GM18861 (cell line): ENCODE measurements around the gene C2CD3.
"Not testable (repeated sequence)": the region's sequence is repeated elsewhere in the genome, so short reads cannot be mapped to it uniquely, and the experiment has no call there.

Experiments used
- ATAC-seq: cut with Tn5 transposase; IDR thresholded peaks from one replicate; pipeline ENCODE4 v1.9.1; 2021; ENCODE audit not compliant: unreplicated experiment

C2CD3 gene

DNA sequence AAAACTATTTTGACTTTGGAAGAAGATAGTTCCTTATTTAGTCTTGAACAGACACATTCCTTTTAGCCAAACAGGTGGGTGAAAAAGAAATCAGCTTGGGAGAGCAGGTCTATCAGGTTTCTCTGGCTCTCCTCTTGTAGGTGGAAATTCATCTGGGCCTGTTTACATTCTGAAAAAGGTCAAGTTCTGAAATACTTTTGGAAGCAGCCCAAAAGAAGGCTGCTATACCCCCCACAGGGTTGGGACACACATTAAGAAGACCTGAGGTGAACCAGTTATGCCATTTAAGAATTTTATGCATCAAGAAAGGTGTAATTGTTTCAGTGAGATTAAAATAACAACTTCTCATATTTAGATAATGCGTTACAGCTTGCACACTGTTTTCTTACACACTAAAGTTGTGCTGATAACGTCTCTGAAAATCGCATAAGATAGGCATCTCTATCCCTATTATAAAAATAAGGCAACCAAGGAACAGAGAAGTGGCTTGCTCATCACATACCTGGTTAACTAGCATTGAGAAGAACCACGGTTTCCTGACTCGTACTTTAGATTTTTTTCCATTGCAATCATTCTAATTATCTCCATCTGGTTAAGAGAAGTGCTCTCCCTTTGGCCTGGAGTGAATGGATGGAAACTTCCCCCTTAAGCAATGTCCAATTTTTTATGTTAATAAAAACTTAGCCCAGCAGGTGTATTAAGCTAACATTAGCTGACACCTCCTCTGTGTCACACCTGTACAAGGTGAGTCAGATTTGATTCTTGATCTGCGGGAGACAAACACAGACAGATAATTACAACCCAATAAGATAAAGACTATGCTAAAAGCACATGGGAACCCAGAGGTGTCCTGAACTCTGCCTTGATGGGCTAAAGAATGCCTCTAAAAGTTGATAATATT lies 101.4 kb downstream of the C2CD3 start:
- ATAC-seq, result no peak

DNA sequence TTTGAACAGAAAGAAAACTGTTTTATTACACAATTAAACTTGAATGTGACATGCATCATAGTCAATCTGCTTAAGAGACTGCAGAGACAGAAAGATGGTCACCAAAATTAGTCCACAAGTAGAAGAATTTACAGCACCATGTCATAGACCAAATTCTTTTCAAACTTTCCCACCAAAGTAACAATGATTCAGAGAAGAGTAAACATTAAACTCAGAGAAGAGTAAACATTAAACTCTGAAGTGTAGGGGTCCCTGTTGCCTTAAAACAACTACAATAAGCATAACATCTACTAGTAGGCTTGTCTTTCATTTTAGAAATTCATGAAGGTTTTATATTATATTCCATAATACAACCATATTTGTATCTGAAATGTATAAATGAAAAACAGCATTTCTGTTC lies 104.1 kb downstream of the C2CD3 start:
- ATAC-seq, result not testable (repeated sequence)

DNA sequence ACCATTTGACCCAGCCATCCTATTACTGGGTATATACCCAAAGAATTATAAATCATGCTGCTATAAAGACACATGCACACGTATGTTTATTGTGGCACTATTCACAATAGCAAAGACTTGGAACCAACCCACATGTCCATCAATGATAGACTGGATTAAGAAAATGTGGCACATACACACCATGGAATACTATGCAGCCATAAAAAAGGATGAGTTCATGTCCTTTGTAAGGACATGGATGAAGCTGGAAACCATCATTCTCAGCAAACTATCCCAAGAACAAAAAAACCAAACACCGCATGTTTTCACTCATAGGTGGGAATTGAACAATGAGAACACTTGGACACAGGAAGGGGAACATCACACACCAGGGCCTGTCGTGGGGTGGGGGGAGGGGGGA lies 105.3 kb downstream of the C2CD3 start:
- not testable (repeated sequence) for ATAC-seq

DNA sequence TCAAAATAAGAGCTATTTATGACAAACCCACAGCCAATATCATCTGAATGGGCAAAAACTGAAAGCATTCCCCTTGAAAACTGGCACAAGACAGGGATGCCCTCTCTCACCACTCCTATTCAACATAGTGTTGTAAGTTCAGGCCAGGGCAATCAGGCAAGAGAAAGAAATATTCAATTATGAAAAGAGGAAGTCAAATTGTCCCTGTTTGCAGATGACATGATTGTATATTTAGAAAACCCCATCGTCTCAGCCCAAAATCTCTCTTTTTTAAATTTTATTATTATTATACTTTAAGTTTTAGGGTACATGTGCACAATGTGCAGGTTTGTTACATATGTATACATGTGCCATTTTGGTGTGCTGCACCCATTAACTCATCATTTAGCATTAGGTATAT lies 107.2 kb downstream of the C2CD3 start:
- ATAC-seq, result not testable (repeated sequence)

DNA sequence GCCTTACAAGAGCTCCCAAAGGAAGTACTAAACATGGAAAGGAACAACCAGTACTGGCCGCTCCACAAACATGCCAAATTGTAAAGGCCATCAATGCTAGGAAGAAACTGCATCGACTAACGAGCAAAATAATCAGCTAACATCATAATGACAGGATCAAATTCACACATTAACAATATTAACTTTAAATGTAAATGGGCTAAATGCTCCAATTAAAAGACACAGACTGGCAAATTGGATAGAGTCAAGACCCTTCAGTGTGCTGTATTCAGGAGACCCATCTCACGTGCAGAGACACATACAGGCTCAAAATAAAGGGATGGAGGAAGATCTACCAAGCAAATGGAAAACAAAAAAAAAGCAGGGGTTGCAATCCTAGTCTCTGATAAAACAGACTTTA lies 109.2 kb downstream of the C2CD3 start:
- ATAC-seq, result not testable (repeated sequence)

DNA sequence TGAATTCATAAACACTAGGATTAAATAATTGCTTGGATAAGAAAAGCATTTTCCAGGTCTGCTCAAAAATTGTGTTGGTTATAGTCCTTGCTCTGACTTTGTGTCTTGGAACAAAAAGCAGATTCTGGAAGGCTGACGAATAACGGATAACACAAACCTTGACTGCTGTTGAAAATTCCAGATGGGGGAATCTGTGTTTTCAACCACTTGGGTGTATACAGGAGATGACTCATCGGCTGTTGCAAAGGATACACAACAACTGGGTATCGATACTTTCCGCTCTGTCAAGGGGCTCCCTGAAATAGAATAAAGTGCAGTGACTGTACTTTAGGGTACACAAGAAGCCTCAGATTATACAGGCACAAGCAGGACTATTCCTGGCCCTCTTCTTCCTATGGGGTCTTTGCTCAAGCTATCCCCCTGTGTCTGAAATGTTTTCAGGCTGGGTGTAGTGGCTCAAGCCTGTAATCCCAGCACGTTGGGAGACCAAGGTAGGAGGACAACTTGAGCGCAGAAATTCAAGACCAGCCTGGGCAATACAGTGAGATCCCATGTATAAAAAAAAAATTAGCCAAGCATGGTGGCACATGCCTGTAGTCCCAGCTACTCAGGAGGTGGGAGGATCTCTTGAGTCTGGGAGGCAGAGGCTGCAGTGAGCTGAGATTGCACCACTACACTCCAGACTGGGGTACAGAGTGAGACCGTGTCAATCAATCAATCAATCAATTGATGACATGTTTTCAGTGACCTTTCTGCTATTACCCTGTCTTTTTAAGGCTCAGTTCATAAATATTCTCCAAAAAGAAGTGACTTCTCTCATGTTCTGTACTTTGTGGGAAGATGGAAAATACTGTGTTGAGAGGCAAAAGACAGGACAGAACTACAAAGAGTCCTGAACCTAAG lies 113.3 kb downstream of the C2CD3 start:
- ATAC-seq, result no peak

DNA sequence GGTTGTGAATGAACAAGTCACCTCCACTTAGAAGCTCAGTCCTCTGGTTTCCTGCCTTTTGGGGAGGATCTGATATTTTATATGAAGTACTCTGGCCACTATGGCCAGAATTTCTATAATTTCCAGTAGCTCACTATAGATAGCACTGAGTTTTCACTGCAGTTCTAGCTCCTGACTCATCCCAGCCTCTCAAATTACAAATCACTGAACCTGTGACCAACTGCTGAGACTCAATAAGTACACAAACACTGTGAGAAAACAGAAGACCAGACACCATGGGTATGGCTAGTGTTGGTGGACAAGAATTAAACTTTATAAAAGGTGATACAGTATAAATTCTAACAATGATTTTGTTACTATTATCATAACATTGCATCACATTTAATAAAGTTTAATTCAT lies 114.9 kb downstream of the C2CD3 start:
- ATAC-seq, result no peak

DNA sequence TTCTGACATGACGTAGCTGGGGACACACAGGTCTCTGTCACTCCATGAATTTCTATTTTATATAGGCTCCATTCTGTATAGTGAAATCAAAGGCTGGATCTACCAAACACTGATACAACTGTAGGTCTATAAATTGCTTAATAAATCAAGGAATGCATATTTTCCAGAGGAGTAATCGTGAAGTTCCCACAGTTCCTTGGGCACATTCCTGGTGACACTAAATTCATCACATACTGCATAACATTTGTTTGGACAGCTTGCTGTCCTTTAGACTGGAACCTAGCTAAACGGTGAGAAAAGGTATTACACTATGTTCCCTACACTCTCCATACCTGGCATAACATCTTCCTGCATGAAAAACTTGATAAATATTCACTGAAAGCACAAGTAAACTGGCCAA lies 120.3 kb downstream of the C2CD3 start:
- ATAC-seq, result no peak

DNA sequence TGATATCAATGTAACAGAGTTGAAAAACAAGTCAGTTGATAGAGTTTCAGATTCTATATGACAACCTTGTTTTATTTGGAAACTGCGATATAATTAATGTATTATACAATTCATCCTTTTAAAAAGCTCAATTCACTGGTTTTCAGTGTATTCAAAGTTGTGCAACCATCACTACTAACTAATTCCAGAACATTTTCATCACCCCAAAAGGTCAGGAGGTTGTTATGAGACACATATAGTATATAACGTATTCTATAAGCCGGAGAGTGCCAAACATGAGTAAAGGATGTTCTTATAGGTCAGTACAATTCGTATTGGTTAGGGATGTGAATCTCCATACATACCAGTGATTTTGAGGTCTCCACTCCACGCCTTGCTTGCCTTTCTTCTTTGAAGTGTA lies 121.8 kb downstream of the C2CD3 start:
- no peak for ATAC-seq

DNA sequence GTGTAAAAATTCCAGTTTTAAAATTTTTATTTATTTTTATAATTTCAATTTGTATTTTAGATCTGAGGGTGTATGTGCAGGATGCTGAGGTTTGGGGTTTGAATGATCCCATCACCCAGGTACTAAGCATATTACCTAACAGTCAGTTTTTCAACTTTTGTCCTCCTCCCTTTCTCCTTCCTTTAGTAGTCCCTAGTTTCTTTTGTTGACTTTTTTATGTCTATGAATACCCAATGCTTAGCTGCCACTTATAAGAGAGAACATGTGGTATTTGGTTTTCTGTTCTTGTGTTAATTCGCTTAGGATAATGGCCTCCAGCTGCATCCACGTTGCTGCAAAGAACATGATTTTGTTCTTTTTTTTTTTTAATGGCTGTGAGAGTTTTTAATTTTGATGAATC lies 126.3 kb downstream of the C2CD3 start:
- no peak for ATAC-seq

DNA sequence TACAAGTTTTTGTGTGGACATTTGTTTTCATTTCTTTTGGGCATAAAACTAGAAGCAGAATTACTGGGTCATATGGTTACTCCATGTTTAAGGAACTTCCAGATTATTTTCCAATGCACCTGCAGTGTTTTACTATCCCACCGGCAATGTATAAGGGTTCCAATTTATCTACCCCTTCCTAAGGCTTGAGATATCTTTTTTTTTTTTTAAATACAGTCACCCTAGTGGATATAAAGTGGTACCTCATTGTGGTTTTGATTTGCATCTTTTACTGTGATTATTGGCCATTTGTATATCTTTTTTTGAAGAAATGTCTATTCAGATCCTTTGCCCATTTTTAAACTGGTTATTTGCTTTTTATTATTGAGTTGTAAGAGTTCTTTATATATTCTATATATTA lies 127.4 kb downstream of the C2CD3 start:
- no peak for ATAC-seq

DNA sequence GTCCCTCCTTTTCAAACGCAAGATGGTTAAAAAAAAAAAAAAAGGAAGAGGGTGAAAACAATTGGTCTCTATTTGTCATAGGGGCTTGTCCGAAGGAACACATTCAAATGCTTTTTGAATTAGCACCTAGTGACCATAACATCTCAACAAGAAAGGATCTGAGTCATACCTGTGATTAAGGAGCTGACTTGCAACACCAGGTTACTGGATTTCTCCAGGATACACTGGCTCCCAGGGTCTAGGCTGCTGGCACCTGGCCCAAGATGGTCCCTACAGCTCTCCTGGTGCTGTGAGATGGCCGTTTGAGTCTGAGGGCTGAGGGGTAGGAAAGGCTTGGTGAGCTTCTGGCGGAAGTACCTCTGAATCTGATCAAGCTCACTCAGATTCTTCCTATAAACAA lies 133.5 kb downstream of the C2CD3 start:
- ATAC-seq, result no peak

DNA sequence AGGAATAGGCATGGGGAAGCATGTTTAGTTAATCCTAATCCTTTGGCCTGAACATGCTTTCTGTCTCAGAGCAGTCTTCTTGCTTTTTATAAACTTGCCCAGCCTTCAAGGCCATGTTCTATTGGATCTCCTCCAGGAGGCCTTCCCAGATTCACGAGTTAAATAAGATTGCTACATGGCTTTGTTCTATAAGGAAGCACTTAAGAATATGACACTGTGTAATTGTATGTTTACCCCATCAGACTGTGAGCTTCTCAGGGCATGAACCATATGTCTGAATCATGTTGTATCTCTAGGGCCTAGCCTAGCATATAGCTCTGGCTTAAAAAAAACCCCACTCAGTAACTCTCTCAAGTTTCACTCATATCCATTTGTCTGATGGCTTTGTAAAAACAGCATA lies 135.5 kb downstream of the C2CD3 start:
- no peak for ATAC-seq

DNA sequence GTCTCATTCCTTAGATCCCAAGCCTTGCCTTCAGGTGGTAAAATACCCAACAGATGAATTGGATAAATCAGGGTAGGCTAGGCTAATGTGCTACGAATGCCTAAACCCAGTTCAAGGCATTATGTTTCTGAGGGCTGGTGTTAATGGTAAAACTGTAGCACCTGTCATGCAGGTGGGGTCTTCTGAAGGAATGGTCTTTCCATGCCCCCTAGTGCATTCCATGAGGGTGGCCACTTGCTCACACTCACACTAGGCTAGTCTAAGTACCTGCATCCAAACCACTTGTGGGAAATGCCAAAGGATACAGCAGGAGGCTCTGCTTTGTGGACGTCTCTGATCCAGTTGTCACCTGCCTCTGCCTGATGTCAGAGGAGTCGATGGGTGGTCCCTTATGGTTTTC lies 137.8 kb downstream of the C2CD3 start:
- no peak for ATAC-seq

DNA sequence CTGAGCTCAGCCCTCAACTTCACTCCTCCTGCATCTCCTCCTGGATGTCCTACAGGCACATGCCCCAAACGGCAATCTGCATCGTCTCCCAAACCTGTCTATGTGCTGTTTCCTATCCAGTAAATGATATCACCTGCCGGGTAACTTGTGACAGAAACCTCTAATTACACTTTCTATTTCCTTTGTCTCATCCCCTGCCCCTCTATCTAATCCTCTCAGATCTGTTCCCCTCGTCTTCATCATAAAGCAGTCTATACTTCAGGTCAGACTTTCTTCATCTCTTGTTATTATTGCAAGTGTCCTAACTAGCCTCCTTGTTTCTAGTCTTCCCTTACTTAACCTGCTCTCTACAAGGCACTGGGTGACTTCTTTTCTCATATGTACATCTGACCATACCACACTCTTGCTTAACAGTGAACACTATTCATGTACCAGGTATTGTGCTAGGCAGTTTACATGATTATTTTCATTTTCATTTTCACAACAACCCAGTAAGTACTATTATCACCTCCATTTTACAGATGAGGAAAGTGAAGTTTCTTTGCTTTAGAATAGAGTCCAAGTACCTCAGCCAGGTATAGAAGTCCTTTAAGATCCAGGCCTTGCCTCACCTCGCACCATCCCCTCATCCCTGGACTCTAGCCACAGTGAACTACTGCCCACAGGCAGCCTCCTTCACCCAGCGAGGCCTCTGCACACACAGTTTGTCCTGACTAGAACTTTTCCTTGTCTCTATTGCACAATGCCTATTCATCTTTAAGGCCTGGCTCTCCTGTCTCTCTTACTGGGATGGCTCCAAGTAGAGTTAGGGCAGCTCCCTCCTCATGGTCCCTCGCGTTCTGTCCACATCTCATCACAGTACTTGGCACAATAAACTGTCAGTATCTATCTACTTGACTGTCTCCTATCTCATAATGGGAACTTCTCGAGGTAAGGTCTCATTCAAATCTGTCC lies 139.8 kb downstream of the C2CD3 start:
- no peak for ATAC-seq

DNA sequence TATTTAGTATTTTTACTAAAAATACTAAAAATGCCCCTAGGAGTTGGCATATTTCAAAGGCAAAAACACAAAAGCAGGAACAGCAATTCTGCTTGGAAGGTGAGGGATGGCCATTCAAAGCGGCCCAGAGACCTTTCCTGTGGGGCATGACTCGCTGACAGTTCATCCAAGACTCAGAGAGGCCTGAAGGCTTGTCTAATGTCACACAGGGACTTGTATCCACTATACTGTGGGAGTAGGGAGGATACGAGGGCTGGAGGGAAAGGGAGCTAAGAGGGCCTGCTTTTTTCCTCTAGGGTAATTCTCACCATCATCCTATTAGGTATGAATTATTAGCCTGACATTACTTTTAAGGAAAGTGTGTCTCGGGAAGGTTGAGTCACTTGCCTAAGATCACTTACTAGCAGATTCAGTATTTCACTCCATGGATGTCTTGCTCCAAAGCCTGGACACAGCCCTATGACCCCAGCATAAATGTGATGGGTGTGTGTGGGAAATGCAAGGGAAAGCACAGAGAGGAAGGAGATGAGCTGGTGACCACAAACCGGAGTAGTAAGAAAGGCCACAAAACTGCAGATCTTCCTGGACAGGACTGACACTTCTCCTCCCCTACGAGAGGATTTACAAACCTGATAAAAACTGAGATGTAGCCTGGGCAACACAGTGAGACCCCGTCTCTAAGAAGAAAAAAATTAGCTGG lies 145.2 kb downstream of the C2CD3 start:
- no peak for ATAC-seq

DNA sequence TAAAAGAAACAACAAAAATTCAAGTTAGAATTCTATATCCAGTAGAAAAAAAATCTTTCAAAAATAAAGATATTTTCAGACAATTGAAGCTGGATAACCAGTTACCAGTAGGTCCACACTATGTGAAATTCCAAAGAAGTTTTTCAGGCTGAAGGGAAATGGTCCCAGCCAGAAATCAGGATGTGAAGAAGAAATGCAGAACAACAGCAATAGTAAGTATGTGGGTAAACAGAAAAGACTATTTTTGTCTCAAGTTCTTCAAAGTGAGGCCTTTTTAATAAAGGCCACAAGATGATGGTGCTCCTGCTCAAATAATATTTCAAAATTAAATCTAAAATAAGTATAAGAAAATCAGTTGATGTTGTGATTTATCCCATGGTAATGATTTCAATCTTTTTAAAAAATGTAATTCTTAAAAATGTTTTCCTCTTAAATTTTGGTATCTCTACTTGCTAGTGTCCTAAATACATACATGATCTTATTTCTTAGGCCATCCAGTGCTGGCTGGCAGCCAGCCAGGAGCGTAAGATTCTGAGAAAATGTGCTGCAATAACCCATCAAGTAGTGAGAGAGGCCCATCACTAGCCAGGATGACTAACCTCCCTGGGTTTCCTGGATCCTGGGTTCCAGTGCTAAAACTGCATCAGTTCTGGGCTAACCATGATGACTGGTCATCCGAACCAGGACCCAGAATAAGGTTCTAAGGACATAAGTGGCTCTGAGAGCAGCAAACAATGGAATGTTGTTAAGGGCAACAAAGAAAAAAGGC lies 146.4 kb downstream of the C2CD3 start:
- no peak for ATAC-seq

DNA sequence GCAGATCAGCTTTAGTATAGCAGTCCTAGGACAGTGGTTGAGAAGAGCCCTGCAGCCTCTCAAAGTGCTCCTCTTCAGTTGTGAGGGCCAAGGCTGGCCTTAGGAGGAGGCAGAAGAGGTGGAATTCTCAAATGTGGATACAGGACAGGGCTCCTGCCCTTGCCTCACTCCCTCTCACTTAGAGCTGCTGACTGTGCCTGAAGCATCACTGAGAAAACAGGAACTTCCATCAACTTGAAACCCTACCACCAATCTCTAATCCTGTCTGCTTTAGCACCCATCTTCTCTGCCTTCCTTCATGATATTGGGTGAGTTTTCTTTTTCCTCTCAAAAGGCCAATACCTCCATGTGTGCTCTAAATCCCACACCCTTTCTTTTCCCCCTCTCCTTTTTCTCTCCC lies 147.5 kb downstream of the C2CD3 start:
- no peak for ATAC-seq

DNA sequence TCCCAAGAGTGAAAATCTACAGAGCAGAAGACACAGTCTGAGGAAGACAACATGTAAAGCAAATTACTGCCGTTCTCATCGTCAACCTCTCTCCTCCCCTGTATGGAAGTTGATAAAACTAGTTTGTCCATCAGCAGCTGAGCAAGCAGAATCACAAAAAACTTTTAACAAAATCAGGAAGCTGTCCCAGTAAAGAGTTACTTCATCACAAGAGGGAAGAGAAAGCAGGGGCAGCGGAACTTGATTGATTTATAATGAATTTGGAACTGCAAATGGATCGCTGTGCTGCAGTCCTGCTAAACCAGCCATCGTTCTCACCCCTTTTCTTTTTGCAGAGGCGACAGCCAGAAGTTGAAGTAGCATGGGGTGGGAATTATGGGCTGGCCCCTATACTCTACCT lies 148.3 kb downstream of the C2CD3 start:
- no peak for ATAC-seq

DNA sequence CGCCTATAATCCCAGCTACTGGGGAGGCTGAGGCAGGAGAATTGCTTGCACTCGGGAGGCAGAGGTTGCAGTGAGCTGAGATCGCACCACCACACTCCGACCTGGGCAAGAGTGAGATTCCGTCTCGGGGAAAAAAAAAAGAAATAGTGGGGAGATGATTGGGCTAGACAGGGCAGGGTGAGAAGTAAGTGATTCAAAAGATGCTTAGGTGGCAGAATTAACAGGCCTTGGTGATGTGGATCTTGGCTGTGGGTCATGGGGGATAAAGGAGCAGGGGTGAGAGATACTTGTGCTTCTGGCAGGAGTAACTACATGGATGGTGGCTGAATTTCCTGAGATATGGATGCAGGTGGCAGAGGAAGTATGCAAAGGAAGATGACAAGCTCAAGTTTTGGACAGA lies 148.8 kb downstream of the C2CD3 start:
- no peak for ATAC-seq
